ENCODE results near the gene ZNF621.

The ZNF621 gene

GRCh38 chr3:40524568-40525285, at the start of gene ZNF621:
Gene ZNF621, plus strand, starts transcription at chr3:40524960. Its CDS starts 881 bp downstream, at chr3:40525841.
- DNase-seq, result peak; percentile 61

- peak; percentile 34 for DNase-seq
These were observed 48.0 kb upstream of the ZNF621 start, which contains the start of gene ZNF619 for GRCh38 chr3:40476478-40477470. Gene ZNF619, plus strand, starts transcription at chr3:40477122. Its CDS starts 858 bp downstream, at chr3:40477980.

- no peak for DNase-seq
These were observed 47.1 kb upstream of the ZNF621 start for GRCh38 chr3:40477666-40478065.

- DNase-seq, result no peak
These were observed 37.6 kb upstream of the ZNF621 start for GRCh38 chr3:40487172-40487571.

- DNase-seq, result no peak
These were observed 33.8 kb upstream of the ZNF621 start for GRCh38 chr3:40490916-40491315.

- DNase-seq, result no peak
These were observed 30.1 kb upstream of the ZNF621 start for GRCh38 chr3:40494698-40495097.

- no peak for DNase-seq
These were observed 27.5 kb upstream of the ZNF621 start for GRCh38 chr3:40497288-40497687.

GRCh38 chr3:40499952-40500351, 24.8 kb upstream of the ZNF621 start:
- no peak for DNase-seq

- DNase-seq, result no peak
These were observed 22.7 kb upstream of the ZNF621 start for GRCh38 chr3:40502034-40502433.

GRCh38 chr3:40504636-40505430, 19.9 kb upstream of the ZNF621 start:
- DNase-seq, result peak; percentile 93

GRCh38 chr3:40505599-40506462, 18.9 kb upstream of the ZNF621 start, which contains the start of gene ZNF620:
Gene ZNF620, plus strand, starts transcription at chr3:40506039. Its CDS starts 314 bp downstream, at chr3:40506353.
- peak; percentile 44 for DNase-seq

GRCh38 chr3:40511031-40511718, 13.6 kb upstream of the ZNF621 start:
- DNase-seq, result no peak

- DNase-seq, result no peak
These were observed 8.6 kb upstream of the ZNF621 start for GRCh38 chr3:40516201-40516600.

- no peak for DNase-seq
These were observed 6.7 kb upstream of the ZNF621 start for GRCh38 chr3:40518067-40518466.

- no peak for DNase-seq
These were observed 5.9 kb upstream of the ZNF621 start for GRCh38 chr3:40518848-40519247.

GRCh38 chr3:40521254-40521653, 3.5 kb upstream of the ZNF621 start:
- no peak for DNase-seq

GRCh38 chr3:40523781-40524180, 979 bp upstream of the ZNF621 start:
- DNase-seq, result no peak

- DNase-seq, result no peak
These were observed 565 bp upstream of the ZNF621 start for GRCh38 chr3:40524222-40524567.

- DNase-seq, result no peak
These were observed 3.7 kb downstream of the ZNF621 start for GRCh38 chr3:40528426-40528825.

- no peak for DNase-seq
These were observed 7.5 kb downstream of the ZNF621 start for GRCh38 chr3:40532252-40532651.

- DNase-seq, result no peak
These were observed 9.5 kb downstream of the ZNF621 start for GRCh38 chr3:40534283-40534682.
